Spleen (tissue), 7 donors: ENCODE results near the gene PIK3R5.

Source experiments
- POLR2A ChIP-seq, 3 donors: fragments of 450-650 bp; IDR thresholded peaks; one replicate each; pipeline ENCODE4 v1.5.1; 2017; ENCODE audit warnings: antibody characterized with exemption in 3 of 3, mild to moderate bottlenecking in 1 of 3
- POLR2AphosphoS5 ChIP-seq, 3 donors: sonication (generic); formaldehyde crosslinking; IDR thresholded peaks; one replicate each; pipeline ENCODE4 v1.5.1; 2017; ENCODE audit warnings: antibody characterized with exemption in 3 of 3
- TF ChIP-seq, protein P1 (sequence below), 11 experiments: fragments of 200-600 bp in 7 of 11; fragments of 450-650 bp in 4 of 11; sonication (generic) in 4 of 11; IDR thresholded peaks in 8 of 11; conservative IDR thresholded peaks in 3 of 11; 1 replicate in 7 of 11; 2 replicates in 4 of 11; pipeline versions ENCODE4 v1.4.0 to v1.8.0; 2016 to 2021; ENCODE audit warnings: antibody characterized with exemption in 11 of 11, inconsistent platforms in 4 of 11, mild to moderate bottlenecking in 1 of 11
- donor health status: DM: no; HTN: no; CAD: no; lungs with moderate emphysema.
- donor health status: DM: no; HTN: no; CAD: no.
- donor health status: DM: no; HTN: no; CAD: no.

DNA sequence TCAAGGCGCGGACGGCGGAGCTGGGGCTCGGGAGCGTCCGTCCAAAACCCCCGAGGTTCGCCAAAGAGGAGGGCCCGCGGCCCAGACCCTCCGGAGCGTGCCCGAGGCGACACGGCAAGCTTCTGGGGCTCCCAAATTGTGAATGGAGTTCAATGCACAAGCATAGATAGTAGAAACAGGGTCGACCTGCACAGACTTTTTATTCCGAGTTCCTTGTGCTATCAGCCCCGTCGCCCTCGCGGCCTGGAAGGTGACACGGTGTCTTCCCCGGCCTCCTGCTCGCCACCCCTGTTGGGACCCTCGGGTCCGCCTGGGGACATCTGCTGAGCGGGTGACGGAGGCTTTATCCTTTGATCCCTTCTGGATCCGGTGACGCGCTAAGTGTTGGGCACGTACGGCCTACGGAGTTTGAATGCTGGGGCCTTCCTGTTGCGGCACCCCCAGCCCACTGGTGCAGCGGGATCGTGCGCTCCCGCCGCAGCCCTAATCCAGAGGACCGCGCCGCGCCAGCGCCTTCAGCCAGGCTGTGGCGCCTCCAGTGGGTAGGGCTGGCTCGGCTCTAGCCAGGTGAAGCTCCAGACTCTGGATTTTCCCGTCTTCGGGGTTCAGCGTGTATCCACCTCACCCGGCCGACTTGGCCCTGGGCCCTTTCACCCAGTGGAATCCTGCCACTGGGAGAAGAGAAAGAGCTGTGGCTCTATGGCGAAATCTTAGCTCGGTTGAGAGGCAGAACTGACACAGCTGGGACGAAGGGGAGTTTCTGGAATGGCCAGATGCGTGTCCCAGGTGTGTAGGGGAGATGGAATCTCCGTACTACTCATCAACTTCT lies 38.8 kb upstream of the PIK3R5 start:
- no peak for TF ChIP-seq POLR2A (IDR thresholded peaks at IDR 0.05)
- no peak for TF ChIP-seq POLR2AphosphoS5 (IDR thresholded peaks at IDR 0.05)
- TF ChIP-seq, protein P1, sequence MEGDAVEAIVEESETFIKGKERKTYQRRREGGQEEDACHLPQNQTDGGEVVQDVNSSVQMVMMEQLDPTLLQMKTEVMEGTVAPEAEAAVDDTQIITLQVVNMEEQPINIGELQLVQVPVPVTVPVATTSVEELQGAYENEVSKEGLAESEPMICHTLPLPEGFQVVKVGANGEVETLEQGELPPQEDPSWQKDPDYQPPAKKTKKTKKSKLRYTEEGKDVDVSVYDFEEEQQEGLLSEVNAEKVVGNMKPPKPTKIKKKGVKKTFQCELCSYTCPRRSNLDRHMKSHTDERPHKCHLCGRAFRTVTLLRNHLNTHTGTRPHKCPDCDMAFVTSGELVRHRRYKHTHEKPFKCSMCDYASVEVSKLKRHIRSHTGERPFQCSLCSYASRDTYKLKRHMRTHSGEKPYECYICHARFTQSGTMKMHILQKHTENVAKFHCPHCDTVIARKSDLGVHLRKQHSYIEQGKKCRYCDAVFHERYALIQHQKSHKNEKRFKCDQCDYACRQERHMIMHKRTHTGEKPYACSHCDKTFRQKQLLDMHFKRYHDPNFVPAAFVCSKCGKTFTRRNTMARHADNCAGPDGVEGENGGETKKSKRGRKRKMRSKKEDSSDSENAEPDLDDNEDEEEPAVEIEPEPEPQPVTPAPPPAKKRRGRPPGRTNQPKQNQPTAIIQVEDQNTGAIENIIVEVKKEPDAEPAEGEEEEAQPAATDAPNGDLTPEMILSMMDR (IDR thresholded peaks at IDR 0.05 in 8 of 11, conservative IDR thresholded peaks at IDR 0.05 in 3 of 11), result no peak
